OCI-LY1 (cell line): ENCODE measurements around the gene FAXC.

Experiments used
- CTCF ChIP-seq: fragments of 200-600 bp; sonication (generic), shearing (Covaris generic); IDR thresholded peaks from 2 replicates; pipeline ENCODE4 v1.5.1; 2017; ENCODE audit warnings: mild to moderate bottlenecking, antibody characterized with exemption, low read length, moderate library complexity, mixed read lengths
- EZH2 ChIP-seq: fragments of 200-600 bp; sonication (generic), shearing (Covaris generic); IDR thresholded peaks from 2 replicates; pipeline ENCODE4 v1.8.0; 2017; ENCODE audit warnings: borderline replicate concordance, mixed run types, mild to moderate bottlenecking, antibody characterized with exemption, low read length, moderate library complexity, mixed read lengths

DNA sequence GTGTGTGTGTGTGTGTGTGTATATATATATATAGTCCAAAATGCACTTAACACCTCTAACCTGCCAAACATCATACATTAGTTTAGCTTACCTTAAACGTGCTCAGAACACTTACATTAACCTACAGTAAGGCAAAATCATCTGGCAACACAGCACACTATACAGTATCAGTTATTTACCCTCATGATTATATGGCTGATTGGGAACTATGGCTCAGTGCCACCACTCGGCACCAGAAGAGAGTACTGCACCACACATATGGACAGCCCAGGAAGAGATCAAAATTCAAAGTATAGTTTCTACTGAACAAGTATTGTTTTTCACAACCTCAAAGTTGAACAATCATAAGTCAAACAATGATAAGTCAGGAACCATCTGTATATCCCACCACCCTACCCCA lies 59.8 kb downstream of the FAXC start:
- TF ChIP-seq CTCF (no peak), EZH2 (no peak)
